Dermis microvascular lymphatic vessel endothelial cell (primary cell): ENCODE results near the gene DPH7. TPM values are rescaled to one million over a fixed set of nuclear protein-coding genes. Genes with fewer than 3 reads are reported as not detected.
"Not testable (repeated sequence)": the region's sequence is repeated elsewhere in the genome, so short reads cannot be mapped to it uniquely, and the experiment has no call there.

ENCODE experiments used
- DNase-seq, 2 donors: peaks; one replicate each; pipeline versions ENCODE4 v3.0.0 to v3.0.0-alpha.2; 2010; ENCODE audit warnings: low read depth in 2 of 2
- total RNA-seq: library from RNA; depleted of rRNA; stranded (reverse); fragments of >200 nt; gene quantifications from 2 replicates; pipeline ENCODE4 v1.2.1, GENCODE V29; 2014

DPH7 gene
- 15.5 and 20.4 TPM in 2 replicates for total RNA-seq

DNA sequence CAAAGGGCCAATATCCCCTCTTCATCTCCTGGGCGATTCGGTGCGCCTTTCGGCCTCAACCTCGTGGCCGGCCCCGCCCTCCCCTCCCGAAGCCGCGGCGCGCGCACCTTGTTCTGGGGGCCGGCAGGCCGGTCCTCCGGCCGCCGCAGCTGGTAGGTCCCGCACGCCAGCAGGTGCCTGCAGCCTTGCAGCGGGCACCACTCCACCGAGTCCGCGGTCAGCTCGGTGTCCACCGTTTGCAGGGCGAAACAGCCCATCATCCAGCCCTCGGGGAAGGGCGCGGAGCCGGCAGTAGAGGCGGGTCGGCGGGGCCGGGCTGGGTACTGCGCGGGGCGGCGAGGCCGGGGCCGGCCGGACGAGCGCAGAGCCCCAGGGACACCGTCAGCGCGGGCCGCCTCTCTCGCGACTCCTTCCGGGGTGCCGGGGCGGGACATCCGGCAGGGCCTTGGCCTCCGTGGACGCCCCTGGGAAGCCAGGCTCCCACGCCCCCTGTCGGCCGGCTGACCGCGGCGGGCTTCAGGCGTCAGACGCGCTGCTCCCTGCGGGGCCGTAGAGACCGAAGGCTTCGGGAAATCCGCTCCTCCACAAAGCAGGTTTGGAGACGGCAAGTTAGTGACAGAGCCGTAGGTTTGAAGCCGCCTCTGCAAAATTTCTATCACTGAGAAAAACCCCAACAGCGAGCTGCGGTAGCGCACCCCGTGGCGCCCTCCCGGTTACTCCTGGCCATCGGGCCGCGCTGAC lies at the start of gene DPH7:
TSS of gene DPH7 (minus strand) at position 408 of the 741 bp plus-strand sequence. CDS start at position 260, 148 bp downstream.
- peak; percentile 71 to 93 for DNase-seq

DNA sequence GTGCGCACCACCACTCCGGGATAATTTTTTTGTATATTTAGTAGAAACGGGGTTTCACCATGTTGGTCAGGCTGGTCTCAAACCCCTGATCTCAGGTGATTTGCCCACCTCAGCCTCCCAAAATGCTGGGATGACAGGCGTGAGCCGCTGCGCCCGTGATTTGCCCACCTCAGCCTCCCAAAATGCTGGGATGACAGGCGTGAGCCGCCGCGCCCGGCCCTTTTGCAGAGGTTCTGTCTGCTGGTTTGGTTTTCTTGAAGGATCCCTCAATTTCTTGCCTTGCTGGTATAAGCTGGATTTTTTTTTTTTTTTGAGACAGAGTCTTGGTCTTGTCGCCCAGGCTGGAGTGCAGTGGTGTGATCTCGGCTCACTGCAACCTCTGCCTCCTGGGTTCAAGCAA lies 48.7 kb upstream of the DPH7 start:
- DNase-seq, result not testable (repeated sequence)

DNA sequence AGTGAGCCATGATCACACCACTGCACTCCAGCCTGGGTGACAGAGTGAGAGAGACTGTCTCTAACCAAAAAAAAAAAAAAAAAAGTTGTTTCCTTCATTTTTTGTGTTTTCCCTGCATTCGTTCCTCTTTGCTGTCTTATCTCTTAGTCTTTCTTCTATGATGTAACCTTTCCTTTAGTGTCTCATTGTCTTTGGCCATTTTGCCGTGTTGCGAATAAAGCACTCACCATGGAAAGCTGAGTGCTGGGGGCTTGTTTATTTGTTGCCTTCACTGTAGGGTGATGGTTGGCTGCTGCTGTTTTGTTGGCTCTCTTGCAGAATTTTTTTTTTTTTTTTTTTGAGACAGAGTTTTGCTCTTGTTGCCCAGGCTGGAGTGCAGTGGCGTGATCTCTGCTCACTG lies 47.7 kb upstream of the DPH7 start:
- no peak for DNase-seq

DNA sequence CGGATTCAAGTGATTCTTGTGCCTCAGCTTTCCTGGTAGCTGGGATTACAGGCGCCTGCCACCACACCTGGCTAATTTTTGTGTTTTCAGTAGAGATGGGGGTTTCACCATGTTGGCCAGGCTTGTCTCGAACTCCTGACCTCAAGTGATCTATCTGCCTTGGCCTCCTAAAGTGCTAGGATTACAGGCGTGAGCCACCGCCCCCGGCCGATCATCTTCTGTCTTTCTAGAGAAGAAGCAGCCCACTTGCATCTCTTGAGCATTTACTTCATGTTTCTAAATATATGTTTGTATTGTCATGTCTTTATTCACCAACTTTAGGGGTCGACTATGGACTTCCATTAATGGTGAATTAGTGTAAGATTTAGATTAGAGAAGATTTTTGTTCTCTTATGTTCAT lies 43.5 kb upstream of the DPH7 start:
- DNase-seq, result not testable (repeated sequence)

DNA sequence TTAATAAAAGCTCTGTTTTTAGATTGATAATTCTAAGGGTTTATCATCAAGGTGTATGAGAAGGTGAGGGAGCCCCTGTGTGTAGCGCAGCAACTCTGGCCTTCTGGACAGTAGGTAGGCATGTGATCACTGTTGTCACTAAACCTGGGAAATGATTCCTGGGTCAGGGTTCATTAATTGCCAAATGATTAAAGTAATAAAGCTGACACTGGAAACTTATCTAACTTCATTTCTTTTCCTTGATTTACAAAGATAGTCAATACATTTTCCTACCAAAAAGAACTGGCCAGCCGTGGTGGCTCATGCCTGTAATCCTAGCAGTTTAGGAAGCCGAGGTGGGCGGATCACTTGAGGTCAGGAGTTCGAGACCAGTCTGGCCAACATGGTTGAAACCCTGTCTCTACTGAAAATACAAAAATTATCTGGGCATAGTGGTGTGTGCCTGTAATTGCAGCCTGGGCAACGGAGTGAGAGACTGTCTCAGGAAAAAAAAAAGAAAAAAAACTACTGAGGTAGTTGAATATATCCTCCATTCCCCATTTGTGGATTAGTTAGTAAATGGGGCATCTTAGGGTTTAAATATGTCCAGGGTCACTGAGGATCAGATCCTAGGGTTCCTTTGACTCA lies 42.5 kb upstream of the DPH7 start:
- peak in 1 of 2 donors; percentile 20 for DNase-seq

DNA sequence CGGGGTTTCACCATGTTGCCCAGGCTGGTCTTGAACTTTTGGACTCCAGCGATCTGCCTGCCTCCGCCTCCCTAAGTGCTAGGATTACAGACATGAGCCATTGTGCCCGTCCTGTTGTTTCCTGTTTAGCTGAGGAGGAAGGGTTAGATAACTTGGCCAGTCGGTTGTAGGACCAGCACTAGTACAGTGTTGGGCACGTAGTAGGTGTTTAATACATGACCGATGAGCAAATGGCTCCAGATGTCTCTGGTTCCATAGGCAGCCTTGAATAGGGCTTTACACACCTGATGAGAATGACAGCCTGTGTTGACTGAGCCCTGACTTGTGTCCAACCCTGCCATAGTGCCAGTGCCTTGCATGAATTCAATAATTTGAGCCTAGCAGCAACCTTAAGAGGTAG lies 41.9 kb upstream of the DPH7 start:
- DNase-seq, result no peak

DNA sequence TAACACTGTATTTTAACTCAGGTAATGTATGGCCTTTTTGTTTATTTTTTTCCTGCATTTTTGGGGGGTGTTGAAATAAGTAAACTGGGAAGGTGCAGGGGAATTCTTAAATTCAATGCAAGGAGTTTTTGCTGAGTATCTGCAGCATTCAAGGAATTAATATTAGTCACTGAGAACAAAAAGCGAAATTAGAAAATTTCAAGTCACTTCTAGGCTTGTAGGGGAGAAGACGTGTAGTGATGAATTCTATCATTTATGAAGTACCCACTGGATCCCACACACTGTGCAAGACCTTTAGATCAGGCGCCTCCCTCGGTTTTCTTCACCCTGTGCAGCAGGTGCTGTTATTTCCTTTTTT lies 41.3 kb upstream of the DPH7 start:
- DNase-seq, result no peak

DNA sequence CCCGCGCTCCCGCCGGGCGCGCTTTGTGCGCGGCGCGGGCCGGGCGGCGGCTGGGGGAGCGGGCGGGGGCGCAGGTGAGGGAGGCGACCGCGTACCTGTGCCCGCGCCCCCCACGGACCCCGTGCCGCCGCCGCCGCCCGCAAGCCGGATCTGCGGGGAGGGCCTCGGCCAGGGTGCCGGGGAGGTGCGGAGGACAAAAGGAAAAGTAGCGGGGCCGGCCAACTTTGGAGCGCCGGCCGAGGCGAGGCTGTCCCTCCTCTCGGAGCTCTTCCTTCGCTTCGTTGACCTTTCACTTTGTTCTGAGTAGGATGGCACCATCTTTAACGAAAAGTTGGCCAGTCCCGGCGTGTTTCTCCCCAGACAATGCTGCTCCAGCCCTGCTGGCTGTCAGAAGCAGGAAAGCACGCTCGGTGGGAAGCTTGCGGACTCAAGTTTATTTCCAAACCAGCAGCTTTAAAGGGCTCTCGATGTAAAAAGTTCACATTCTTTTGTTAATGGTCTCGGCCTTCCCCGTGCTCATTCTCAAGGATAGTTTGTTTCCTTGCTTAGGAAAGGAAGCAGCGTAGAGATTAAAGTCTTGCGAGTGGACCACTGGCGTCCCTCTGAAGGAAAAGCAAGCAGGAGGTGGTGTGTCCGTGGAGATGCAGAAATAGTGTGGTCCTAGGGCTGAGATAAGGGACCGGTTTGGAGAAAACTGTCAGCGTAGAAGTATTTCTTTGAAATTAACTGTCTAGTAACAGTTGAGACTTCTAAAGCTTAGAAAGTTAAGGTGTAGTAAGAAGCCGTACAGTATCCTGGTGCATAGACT lies 40.7 kb upstream of the DPH7 start:
- DNase-seq, result peak in 1 of 2 donors; percentile 47

DNA sequence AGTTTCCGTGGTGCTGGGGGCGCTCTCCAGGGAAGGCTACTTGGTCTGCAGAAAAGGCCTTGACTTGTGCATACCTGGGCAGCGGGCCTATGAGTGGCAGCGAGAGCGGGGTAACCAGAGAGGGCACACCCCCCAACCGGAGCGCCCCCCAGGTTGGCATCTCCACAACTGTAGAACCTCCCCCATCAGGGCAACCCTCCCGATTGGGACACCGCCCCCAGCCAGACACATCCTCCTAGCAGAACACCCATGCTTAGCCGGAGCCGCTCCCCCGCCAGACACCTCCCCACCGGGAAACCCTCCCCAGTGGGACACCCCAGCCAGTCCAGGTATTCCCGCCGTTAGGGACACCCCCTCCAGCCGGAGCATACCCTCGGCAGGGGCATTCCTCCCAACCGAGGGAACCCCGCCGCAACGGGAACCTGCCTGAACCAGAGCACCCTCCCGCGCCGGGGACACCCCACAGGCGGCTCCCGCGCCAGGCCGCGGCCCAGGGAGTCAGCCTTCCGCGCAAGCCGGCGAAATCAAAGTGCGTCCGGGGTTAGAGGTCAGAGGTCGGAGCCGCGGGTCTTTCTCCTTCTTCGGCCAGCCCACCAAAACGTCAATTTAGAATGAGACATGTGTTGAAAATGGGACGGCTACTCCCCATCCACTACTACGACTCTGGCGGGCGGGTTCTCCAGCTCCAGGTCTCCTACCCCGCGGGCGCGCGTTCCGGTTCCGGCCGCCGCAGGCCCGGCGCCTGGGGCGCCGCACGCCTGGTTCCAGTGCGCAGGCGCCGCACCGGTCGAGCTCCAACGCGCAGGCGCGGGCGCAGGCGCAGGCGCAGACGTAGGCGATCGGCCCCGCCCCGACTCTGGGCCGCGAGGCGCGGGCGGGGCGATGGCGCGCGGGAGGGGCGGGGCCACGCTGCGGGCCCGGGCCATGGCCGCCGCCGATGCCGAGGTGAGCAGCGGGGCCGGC lies 39.7 kb upstream of the DPH7 start, which contains the start of gene EHMT1:
TSS of gene EHMT1 (plus strand) at position 901 of the 963 bp plus-strand sequence. CDS start at position 925, 24 bp downstream.
- DNase-seq, result peak; percentile 66 to 87

DNA sequence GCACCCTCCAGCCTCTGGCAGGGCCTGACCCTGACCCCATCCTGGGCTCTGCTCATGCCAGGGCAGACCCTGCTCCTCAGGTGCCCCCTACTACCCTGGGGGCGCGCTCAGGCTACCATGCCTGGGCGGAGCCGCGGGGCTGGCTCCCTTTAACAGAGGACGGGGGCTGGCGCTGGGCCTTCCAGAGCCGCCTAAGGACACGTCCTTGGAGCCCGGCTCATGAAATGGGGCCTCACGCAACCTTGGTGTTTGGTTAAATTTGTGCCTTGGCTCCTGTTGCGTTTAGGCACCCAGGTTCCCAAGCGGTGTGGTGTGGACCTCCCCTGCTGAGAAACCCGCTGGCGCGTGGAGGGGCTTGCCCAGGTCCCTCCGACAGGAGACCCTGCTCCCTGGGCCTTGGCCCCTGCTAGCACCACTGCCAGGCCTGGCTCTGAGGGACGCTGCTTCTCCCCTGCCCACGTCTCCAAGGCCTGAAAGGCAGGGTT lies 36.7 kb upstream of the DPH7 start:
- DNase-seq, result no peak

DNA sequence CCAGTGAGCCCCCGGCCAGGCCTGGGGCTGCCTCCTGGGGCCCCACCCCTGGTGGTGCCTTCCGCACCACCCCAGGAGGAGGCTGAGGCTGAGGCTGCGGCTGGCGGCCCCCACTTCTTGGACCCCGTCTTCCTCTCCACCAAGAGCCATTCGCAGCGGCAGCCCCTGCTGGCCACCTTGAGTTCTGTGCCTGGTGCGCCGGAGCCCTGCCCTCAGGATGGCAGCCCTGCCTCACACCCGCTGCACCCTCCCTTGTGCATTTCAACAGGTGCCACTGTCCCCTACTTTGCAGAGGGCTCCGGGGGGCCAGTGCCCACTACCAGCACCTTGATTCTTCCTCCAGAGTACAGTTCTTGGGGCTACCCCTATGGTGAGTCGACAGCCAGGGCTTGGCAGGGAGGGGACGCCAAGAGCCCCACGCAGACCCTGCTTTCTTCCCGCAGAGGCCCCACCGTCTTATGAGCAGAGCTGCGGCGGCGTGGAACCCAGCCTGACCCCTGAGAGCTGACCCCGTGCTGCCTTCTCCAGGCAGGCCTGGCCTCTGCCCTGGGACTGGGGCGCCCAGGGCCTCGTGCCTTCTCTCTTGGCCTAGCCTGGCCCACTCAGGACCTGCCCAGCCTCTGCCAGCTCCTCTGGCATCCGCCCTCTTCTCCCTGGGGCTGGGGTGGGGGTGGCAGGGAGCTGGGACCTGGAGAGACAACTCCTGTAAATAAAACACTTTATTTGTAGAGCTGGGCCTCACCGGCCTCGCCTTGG lies 36.1 kb upstream of the DPH7 start:
- no peak for DNase-seq

DNA sequence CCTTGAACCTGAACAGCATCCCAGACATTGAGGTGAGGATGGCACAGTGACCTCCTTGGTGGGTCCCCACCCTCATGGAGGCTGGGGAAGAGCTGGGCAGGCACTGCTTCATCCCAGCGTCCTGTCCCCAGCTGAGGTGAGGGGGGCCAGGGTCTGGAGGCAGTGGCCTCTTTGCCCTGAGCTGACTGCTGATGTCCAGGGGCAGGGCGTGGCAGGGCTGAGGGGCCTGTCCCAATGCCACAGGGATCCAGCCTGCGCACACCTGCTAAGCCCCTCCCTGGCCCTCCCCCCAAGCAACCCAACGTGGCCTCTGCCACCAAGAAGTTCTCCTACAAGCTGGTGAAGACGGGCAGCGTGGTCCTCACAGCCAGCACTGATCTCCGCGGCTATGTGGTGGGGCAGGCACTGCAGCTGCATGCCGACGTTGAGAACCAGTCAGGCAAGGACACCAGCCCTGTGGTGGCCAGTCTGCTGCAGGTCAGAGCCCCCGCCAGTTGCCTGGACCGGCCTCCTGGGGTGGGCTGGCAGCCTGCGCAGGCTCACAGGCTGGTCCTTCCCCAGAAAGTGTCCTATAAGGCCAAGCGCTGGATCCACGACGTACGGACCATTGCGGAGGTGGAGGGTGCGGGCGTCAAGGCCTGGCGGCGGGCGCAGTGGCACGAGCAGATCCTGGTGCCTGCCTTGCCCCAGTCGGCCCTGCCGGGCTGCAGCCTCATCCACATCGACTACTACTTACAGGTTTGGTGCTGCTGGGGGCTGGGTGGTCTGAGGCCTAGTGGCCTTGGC lies 35.2 kb upstream of the DPH7 start:
- DNase-seq, result no peak

DNA sequence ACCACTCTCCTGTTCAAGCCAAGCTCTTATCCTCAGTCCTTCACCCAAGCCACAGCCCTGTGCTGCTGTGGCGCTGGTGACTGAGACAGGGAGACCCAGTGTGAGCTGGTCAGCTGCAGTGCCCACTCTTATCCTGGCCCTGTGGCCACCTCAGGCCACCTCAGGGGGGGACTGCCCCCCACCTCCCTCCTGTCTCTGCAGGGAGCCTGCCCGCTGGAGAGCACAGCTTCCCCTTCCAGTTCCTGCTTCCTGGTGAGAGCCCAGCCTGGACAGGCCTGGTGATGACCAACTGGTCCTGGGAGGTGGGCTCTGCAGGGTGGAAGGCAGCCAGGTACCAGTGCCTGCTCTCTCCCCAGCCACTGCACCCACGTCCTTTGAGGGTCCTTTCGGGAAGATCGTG lies 34.5 kb upstream of the DPH7 start:
- DNase-seq, result no peak

DNA sequence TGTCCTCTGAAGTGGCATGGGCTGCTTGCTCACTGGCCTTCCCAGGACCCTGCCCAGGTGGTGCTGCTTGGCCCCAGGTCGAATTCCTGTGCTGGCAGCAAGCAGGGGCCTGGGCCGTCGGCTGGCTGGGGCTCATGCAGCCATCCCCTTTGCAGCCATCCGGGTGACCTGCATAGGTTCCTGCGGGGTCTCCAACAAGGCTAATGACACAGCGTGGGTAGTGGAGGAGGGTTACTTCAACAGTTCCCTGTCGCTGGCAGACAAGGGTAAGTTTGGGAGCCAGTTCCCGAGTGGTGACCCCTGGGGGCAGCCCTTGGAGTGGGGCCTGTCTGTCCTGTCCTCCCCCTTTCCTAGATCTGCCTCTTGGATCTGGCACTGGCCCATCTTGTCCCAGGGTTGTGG lies 34.0 kb upstream of the DPH7 start:
- DNase-seq, result no peak

DNA sequence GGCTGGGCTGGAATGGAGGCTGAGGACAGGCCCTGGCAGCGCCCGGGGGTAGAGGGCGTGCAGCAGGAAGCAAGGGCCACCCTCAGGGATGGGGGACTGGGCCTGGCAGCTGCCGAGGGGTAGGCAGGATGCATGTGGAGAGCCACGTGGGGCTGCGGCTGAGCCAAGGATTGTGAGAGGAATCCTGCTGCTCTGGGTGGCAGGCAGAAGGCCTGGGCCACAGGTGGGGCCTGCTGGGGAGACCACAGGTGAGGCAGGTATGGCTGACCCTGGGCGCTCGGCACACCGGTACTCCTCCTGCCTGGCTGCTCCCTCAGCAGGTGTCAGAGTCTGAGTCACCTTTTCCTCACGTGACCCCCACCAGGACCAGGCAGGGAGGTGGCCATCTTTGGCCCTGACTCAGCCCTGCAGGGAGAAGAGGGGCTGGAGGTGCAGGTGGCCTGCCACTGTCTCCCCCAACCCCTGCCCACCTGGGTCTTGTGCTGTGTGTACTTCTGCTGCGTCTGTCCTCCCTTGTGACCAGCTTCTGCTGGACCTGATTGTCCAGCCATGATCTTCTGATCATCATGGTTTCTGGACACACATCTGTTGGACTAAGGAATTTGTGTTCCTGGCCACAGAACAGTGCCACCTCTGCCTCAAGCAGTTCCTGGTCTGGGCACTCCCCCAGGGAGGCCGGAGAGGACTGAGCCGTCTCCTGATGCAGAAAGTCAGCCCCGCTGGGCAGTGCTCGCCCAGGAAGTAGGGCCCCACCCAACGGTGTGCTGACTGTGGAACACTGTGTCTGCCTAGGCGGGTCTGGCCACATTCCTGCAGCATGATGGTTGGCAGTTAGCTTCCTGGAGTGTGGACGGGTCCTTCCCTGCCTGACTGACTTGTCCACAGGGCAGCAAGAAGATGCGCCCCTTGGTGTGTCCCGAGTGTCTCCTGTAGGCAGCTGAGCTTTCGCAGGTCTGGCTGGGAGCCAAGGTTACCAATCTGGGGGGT lies 33.2 kb upstream of the DPH7 start:
- peak in 1 of 2 donors; percentile 35 for DNase-seq

DNA sequence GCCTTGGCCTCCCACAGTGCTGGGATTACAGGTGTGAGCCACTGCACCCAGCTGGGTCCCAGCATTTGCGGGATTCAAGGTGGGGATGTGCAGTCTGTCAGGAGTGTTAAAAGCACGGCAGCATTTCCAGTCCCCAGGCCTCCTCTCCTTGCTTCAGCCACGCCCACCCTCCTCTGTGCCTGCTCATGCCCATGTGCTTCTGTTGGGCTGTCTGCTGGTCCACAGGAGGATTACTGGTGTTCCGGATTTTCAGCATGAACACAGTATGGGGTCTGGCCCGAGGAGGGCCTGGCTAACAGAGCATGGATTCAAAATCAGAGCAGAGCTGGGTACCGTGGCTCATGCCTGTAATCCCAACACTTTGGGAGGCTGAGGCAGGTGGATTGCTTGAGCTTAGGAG lies 32.2 kb upstream of the DPH7 start:
- DNase-seq, result no peak

DNA sequence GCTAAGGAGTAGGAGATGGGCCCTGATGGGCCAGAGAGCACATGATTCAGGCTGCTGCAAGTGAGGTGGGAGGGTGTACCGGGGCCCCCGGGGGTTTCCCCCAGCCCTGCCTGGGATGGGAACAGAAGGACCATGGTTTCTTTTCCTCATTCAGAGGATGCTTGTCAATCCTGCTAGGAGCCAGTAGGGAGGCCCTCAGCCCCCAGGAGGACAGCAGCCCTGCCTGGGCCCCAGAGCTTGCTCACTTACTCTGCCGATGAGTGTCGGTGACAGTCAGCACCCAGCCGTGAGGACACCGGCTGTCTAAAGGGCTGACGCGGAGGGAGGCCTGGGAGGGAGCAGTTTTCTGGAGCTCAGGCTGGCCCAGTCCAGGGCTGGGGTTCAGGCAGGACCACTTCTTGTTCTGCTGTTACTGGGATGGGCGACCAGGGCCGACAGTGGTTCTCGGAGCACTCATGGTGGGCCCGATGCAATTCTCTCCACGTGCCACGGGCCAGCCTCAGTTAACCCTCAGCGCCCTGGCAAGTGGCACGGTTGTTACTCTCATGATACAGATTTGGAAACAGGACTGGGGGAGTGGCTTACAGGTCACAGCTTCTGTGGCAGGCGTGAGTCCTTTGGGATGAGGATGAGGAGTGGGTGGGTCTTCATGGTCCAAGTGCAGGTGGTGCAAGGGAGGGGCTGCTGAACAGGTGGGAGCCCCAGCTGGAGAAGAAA lies 28.6 kb upstream of the DPH7 start:
- DNase-seq, result no peak

DNA sequence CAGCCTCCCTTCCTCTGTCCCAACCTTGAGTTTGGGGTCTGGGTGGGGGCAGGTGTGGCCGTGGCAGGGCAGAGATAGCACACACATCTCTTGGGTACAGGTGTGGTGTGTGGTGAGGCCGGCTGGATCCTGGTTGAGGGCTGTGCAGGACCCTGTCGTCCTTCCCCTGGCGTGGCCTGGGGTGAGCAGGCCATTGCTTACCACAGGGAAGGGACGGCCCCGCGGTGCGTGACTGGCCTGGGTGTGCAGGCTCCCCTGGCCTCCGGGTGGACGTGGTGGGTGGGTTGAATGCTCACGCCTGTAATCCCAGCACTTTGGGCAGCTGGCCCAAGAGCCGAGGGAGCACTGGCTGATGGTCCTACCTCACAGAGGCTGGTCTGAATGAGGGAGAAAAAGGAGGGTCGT lies 28.0 kb upstream of the DPH7 start:
- DNase-seq, result no peak
